OCI-LY1 (cell line): ENCODE data around the gene DNMT1.

Experiments used
- CTCF ChIP-seq: fragments of 200-600 bp; sonication (generic), shearing (Covaris generic); IDR thresholded peaks from 2 replicates; pipeline ENCODE4 v1.5.1; 2017; ENCODE audit warnings: mild to moderate bottlenecking, antibody characterized with exemption, low read length, moderate library complexity, mixed read lengths
- EZH2 ChIP-seq: fragments of 200-600 bp; sonication (generic), shearing (Covaris generic); IDR thresholded peaks from 2 replicates; pipeline ENCODE4 v1.8.0; 2017; ENCODE audit warnings: borderline replicate concordance, mixed run types, mild to moderate bottlenecking, antibody characterized with exemption, low read length, moderate library complexity, mixed read lengths

GRCh38 chr19:10087296-10088061 is 107.3 kb downstream of the DNMT1 start:
- no peak for TF ChIP-seq CTCF
- no peak for TF ChIP-seq EZH2
